GM12892 (cell line): ENCODE results near the gene NCAPD3.

Experiments used
- POLR2A ChIP-seq: IDR thresholded peaks from 2 replicates; pipeline ENCODE4 v1.6.1; 2011; ENCODE audit warnings: low read depth, low read length, control low read depth
- POLR2AphosphoS5 ChIP-seq: IDR thresholded peaks from 2 replicates; pipeline ENCODE4 v1.6.1; 2011; ENCODE audit warnings: low read depth, low read length, control low read depth

GRCh38 chr11:134238956-134239355 lies 15.2 kb upstream of the NCAPD3 start:
- no peak for TF ChIP-seq POLR2AphosphoS5
- TF ChIP-seq POLR2A = no peak
